Measurements from ENCODE around the gene BCAT1.

The BCAT1 gene

DNA sequence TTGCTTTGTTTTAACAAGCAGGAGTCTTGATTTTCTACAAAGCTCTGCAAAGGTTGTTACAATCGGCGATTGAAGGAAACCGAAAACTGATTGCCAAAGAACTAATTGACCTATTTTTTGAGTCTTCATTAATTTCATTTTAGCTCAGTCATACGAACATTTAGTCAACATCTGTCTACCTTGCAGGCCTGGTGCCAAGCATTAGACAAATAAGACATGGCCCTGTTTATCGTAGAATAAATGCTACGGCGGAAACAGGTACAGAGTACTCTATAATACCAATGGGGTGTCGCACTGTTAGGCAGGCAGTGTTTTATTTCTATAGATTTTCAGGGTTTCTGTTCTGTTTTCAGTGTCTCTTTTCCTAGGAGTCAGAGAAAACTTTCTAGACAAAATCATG is 171.5 kb downstream of the BCAT1 start:
- Histone ChIP-seq H3K36me3 (ENCODE audit: control insufficient read depth, insufficient read depth, low read length) (no peaks in the 10 kb centered on the region), H3K27ac (ENCODE audit: insufficient read depth, low read length, poor library complexity, severe bottlenecking) (no peak overlapping the region), H3K4me3 (ENCODE audit: insufficient read depth, low read depth, low read length, poor library complexity, severe bottlenecking) (no peak overlapping the region), H3K27me3 (replicated peaks; ENCODE audit: control insufficient read depth, insufficient read depth, low read length, poor library complexity, severe bottlenecking) (no peaks in the 10 kb centered on the region), H3K4me1 (ENCODE audit: control insufficient read depth, insufficient read depth, low read length, poor library complexity, severe bottlenecking) (no peaks in the 10 kb centered on the region), H3K9me3 (ENCODE audit: control insufficient read depth, low read length) (no peaks in the 10 kb centered on the region)
- no peak for DNase-seq

DNA sequence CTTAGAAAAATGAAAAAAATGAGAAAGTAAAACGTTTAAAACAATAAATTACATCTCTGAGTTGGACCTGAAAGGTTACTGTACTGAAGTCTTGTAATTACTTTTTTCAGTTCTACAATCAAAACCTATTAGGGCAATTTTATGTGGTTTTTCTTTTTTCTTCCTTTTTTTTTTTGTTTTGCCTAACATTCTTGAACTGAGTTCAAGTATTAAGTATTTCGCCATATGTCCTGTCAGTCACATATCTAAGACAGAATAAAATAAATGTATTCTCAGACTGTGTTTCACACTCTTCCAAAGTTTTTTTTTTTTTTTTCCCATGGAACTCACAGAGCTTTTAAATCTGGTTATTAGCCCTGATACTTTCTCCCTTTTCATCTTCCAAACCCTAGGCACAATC is 172.0 kb downstream of the BCAT1 start:
- no peaks in the 10 kb centered on the region for H3K36me3 ChIP-seq (ENCODE audit: control insufficient read depth, insufficient read depth, low read length)
- no peaks in the 10 kb centered on the region for H3K27me3 ChIP-seq (replicated peaks; ENCODE audit: control insufficient read depth, insufficient read depth, low read length, poor library complexity, severe bottlenecking)
- no peak overlapping the region for H3K4me3 ChIP-seq (ENCODE audit: insufficient read depth, low read depth, low read length, poor library complexity, severe bottlenecking)
- H3K27ac ChIP-seq (ENCODE audit: insufficient read depth, low read length, poor library complexity, severe bottlenecking), result no peak overlapping the region
- H3K4me1 ChIP-seq (ENCODE audit: control insufficient read depth, insufficient read depth, low read length, poor library complexity, severe bottlenecking), result no peaks in the 10 kb centered on the region
- H3K9me3 ChIP-seq (ENCODE audit: control insufficient read depth, low read length), result no peaks in the 10 kb centered on the region
- DNase-seq, result no peak

DNA sequence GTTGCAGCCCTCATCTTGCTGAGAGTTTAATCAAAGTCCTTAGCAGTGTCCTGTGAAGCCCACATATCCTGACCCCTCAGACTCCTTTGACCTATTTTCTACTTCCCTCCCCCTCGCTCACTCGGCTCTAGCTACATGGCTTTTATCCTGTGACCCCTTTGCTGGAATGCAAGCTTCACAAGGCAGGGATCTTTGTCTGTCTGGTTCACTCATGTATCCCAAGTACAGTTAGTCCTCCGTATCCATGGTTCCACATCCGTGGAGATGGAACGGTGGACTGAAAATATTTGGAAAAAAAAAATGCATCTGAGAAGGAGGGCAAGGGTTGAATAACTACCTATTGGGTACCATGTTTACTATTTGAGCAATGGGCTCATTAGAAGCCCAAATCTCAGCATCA is 173.8 kb downstream of the BCAT1 start:
- DNase-seq, result no peak
- no peaks in the 10 kb centered on the region for H3K36me3 ChIP-seq (ENCODE audit: control insufficient read depth, insufficient read depth, low read length)
- no peaks in the 10 kb centered on the region for H3K27me3 ChIP-seq (replicated peaks; ENCODE audit: control insufficient read depth, insufficient read depth, low read length, poor library complexity, severe bottlenecking)
- H3K9me3 ChIP-seq (ENCODE audit: control insufficient read depth, low read length), result no peaks in the 10 kb centered on the region
- H3K27ac ChIP-seq (ENCODE audit: insufficient read depth, low read length, poor library complexity, severe bottlenecking), result no peak overlapping the region
- H3K4me3 ChIP-seq (ENCODE audit: insufficient read depth, low read depth, low read length, poor library complexity, severe bottlenecking), result no peak overlapping the region
- H3K4me1 ChIP-seq (ENCODE audit: control insufficient read depth, insufficient read depth, low read length, poor library complexity, severe bottlenecking), result no peaks in the 10 kb centered on the region

DNA sequence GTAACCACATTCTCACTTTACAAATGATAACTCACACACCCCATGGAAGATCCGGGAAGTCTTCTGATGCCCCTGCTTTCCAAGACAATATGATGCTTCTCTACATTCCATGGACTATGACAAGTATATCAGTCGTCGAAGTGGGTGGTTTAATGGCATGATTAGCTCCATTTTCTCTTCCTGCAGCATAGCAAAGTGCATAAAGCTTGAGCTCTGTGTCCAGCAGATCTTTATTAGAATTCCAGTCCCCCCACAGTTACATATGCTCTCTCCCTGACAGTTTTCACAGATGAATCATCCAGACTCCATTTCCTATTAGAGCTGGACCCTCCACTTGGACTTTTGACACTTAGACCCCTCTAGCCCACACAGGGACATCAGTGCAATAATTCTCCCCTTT is 174.9 kb downstream of the BCAT1 start:
- no peak for DNase-seq
- Histone ChIP-seq H3K27ac (ENCODE audit: insufficient read depth, low read length, poor library complexity, severe bottlenecking) (no peak overlapping the region), H3K4me1 (ENCODE audit: control insufficient read depth, insufficient read depth, low read length, poor library complexity, severe bottlenecking) (no peaks in the 10 kb centered on the region), H3K9me3 (ENCODE audit: control insufficient read depth, low read length) (no peaks in the 10 kb centered on the region), H3K27me3 (replicated peaks; ENCODE audit: control insufficient read depth, insufficient read depth, low read length, poor library complexity, severe bottlenecking) (no peaks in the 10 kb centered on the region), H3K36me3 (ENCODE audit: control insufficient read depth, insufficient read depth, low read length) (no peaks in the 10 kb centered on the region), H3K4me3 (ENCODE audit: insufficient read depth, low read depth, low read length, poor library complexity, severe bottlenecking) (no peak overlapping the region)

DNA sequence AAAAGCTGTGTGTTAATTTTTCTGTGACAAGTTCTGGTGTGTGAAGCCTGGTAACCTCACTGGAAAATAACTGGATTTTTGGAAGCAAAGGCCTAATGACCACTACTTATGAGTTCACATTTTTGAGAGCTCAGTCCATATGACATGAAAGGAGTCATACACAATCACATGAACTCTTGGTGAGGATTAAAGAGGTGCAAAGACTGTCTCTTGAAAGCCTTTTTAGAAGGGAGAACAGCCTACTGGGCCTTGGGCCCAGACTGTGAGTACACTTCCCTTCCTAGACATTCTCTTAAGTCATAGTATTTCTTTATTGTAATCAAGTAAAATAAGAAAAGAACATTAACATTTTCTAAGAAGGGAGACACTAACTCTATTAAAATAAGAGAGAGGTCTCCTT is 176.1 kb downstream of the BCAT1 start:
- Histone ChIP-seq H3K4me1 (ENCODE audit: control insufficient read depth, insufficient read depth, low read length, poor library complexity, severe bottlenecking) (no peaks in the 10 kb centered on the region), H3K9me3 (ENCODE audit: control insufficient read depth, low read length) (no peaks in the 10 kb centered on the region), H3K36me3 (ENCODE audit: control insufficient read depth, insufficient read depth, low read length) (no peaks in the 10 kb centered on the region), H3K4me3 (ENCODE audit: insufficient read depth, low read depth, low read length, poor library complexity, severe bottlenecking) (no peak overlapping the region), H3K27ac (ENCODE audit: insufficient read depth, low read length, poor library complexity, severe bottlenecking) (no peak overlapping the region), H3K27me3 (replicated peaks; ENCODE audit: control insufficient read depth, insufficient read depth, low read length, poor library complexity, severe bottlenecking) (no peaks in the 10 kb centered on the region)
- no peak for DNase-seq

DNA sequence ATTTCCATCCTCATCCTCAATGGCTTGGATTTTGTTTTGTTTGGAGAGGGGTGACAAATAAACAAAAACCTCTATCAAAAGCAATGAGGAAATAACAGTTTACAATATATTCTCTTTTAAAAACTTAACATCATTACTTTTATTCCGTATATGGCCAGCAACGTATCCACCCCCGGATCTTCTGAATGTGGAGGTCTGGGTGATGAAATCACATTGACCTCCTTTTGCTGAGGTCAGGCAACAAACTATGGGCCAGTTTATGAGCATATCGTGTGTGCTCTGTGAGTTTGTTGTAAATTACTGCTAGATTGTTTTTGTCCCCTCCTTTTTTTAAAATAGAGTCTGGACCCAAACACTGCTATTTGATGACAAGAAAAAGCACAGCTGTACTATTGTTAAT is 178.1 kb downstream of the BCAT1 start:
- Histone ChIP-seq H3K27me3 (replicated peaks; ENCODE audit: control insufficient read depth, insufficient read depth, low read length, poor library complexity, severe bottlenecking) (no peaks in the 10 kb centered on the region), H3K27ac (ENCODE audit: insufficient read depth, low read length, poor library complexity, severe bottlenecking) (no peak overlapping the region), H3K9me3 (ENCODE audit: control insufficient read depth, low read length) (no peaks in the 10 kb centered on the region), H3K4me1 (ENCODE audit: control insufficient read depth, insufficient read depth, low read length, poor library complexity, severe bottlenecking) (no peaks in the 10 kb centered on the region), H3K36me3 (ENCODE audit: control insufficient read depth, insufficient read depth, low read length) (no peaks in the 10 kb centered on the region), H3K4me3 (ENCODE audit: insufficient read depth, low read depth, low read length, poor library complexity, severe bottlenecking) (no peak overlapping the region)
- no peak for DNase-seq

DNA sequence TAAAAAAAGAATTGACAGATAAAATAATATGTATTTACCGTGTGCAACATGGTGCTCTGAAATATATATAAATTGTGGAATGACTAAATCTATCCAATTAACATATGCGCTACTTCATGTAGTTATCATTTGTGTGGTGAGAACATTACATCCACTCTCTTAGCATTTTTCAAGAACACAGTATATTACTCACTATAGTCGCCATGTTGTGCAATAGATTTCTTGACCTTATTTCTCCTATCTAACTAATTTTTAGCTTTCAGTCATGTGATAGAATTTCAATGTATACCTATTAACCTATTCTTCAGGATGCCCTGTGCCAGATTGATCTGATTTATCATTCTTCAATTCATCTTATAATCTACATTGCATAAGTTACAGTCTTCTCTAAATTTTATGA is 178.6 kb downstream of the BCAT1 start:
- Histone ChIP-seq H3K27ac (ENCODE audit: insufficient read depth, low read length, poor library complexity, severe bottlenecking) (no peak overlapping the region), H3K27me3 (replicated peaks; ENCODE audit: control insufficient read depth, insufficient read depth, low read length, poor library complexity, severe bottlenecking) (no peaks in the 10 kb centered on the region), H3K4me1 (ENCODE audit: control insufficient read depth, insufficient read depth, low read length, poor library complexity, severe bottlenecking) (no peaks in the 10 kb centered on the region), H3K4me3 (ENCODE audit: insufficient read depth, low read depth, low read length, poor library complexity, severe bottlenecking) (no peak overlapping the region), H3K36me3 (ENCODE audit: control insufficient read depth, insufficient read depth, low read length) (no peaks in the 10 kb centered on the region), H3K9me3 (ENCODE audit: control insufficient read depth, low read length) (no peaks in the 10 kb centered on the region)
- DNase-seq, result no peak

DNA sequence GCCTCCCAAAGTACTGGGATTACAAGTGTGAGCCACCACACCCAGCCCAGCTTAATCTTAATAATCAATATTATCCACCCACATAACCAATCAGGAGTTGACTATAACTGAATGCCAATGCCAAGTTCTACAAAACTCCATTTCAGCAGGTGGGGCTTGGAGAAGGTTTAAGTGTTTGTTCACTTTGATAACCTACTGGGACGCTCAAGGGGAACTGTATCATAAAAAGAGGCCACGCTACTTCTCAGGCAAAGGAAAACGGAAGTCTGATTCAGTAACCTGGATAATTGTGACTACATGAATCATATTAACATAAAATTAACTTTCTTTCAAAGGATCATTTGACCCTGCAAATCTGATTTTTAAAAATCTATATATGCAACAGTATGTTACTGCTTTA is 179.2 kb downstream of the BCAT1 start:
- Histone ChIP-seq H3K27ac (ENCODE audit: insufficient read depth, low read length, poor library complexity, severe bottlenecking) (no peak overlapping the region), H3K27me3 (replicated peaks; ENCODE audit: control insufficient read depth, insufficient read depth, low read length, poor library complexity, severe bottlenecking) (no peaks in the 10 kb centered on the region), H3K36me3 (ENCODE audit: control insufficient read depth, insufficient read depth, low read length) (no peaks in the 10 kb centered on the region), H3K4me3 (ENCODE audit: insufficient read depth, low read depth, low read length, poor library complexity, severe bottlenecking) (no peak overlapping the region), H3K4me1 (ENCODE audit: control insufficient read depth, insufficient read depth, low read length, poor library complexity, severe bottlenecking) (no peaks in the 10 kb centered on the region), H3K9me3 (ENCODE audit: control insufficient read depth, low read length) (no peaks in the 10 kb centered on the region)
- DNase-seq, result no peak

DNA sequence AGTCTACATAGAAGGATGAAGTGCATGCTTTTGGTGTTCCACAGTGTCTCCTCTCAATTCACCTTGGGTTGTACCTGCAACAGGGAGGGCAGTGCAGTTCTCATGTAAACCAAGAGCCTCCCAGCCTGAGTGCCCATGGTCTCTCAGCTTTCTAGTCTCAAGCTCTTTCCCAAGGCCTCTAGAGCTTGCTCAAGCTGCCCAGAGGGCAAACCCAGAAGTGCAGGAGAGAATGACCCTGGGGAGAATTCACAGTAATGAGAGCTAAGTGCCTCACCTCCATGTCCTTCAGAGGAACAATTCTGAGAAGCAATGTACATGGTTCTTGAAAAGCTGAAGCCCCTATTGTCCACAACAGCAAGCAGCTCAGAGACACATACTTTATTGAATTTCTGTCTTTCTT is 180.5 kb downstream of the BCAT1 start:
- no peaks in the 10 kb centered on the region for H3K27me3 ChIP-seq (replicated peaks; ENCODE audit: control insufficient read depth, insufficient read depth, low read length, poor library complexity, severe bottlenecking)
- H3K27ac ChIP-seq (ENCODE audit: insufficient read depth, low read length, poor library complexity, severe bottlenecking), result no peak overlapping the region
- no peaks in the 10 kb centered on the region for H3K36me3 ChIP-seq (ENCODE audit: control insufficient read depth, insufficient read depth, low read length)
- no peak for DNase-seq
- H3K9me3 ChIP-seq (ENCODE audit: control insufficient read depth, low read length), result no peaks in the 10 kb centered on the region
- no peak overlapping the region for H3K4me3 ChIP-seq (ENCODE audit: insufficient read depth, low read depth, low read length, poor library complexity, severe bottlenecking)
- no peaks in the 10 kb centered on the region for H3K4me1 ChIP-seq (ENCODE audit: control insufficient read depth, insufficient read depth, low read length, poor library complexity, severe bottlenecking)

DNA sequence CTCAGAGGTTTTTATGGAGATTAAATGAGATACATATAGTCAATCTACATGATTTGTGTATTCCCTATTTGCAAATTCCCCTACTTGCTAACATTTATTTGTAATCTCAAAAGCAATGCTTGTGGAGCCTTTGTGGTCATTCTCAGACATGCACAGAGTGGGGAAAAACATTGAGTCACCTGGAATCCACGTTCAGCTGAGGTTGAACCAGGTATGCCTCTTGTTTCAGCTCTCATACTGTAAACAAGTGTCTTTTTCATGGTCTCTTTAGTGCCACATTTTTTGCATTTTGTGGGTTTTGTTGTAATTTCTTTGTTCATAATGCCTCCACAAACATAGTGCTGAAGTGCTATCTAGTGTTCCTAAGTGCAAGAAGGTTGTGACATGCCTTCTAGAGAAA is 181.9 kb downstream of the BCAT1 start:
- H3K4me1 ChIP-seq (ENCODE audit: control insufficient read depth, insufficient read depth, low read length, poor library complexity, severe bottlenecking), result no peaks in the 10 kb centered on the region
- no peaks in the 10 kb centered on the region for H3K36me3 ChIP-seq (ENCODE audit: control insufficient read depth, insufficient read depth, low read length)
- no peaks in the 10 kb centered on the region for H3K27me3 ChIP-seq (replicated peaks; ENCODE audit: control insufficient read depth, insufficient read depth, low read length, poor library complexity, severe bottlenecking)
- no peak overlapping the region for H3K27ac ChIP-seq (ENCODE audit: insufficient read depth, low read length, poor library complexity, severe bottlenecking)
- H3K4me3 ChIP-seq (ENCODE audit: insufficient read depth, low read depth, low read length, poor library complexity, severe bottlenecking), result no peak overlapping the region
- DNase-seq, result no peak
- H3K9me3 ChIP-seq (ENCODE audit: control insufficient read depth, low read length), result no peaks in the 10 kb centered on the region

DNA sequence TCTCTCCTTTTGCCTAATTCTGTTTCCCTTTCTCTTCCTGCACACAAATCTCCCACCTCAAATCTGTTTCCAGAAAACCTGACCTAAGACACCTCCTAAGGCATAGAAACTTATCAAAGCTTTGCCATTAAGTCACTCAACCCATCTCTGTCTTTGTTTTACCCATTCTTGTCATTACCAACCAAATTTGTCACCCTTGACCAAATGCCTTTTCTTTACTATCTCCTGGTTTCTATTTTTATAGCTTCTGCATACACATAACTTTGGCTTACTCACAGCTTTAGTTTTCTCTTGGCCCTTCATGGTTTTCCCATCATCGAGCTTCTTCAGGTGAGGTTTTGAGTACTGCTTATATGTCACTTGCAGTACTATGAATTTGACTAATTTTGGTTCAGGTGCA is 184.2 kb downstream of the BCAT1 start:
- no peaks in the 10 kb centered on the region for H3K36me3 ChIP-seq (ENCODE audit: control insufficient read depth, insufficient read depth, low read length)
- no peak for DNase-seq
- H3K4me1 ChIP-seq (ENCODE audit: control insufficient read depth, insufficient read depth, low read length, poor library complexity, severe bottlenecking), result no peaks in the 10 kb centered on the region
- no peaks in the 10 kb centered on the region for H3K9me3 ChIP-seq (ENCODE audit: control insufficient read depth, low read length)
- no peak overlapping the region for H3K4me3 ChIP-seq (ENCODE audit: insufficient read depth, low read depth, low read length, poor library complexity, severe bottlenecking)
- H3K27me3 ChIP-seq (replicated peaks; ENCODE audit: control insufficient read depth, insufficient read depth, low read length, poor library complexity, severe bottlenecking), result no peaks in the 10 kb centered on the region
- H3K27ac ChIP-seq (ENCODE audit: insufficient read depth, low read length, poor library complexity, severe bottlenecking), result no peak overlapping the region

Data from effector memory CD4-positive, alpha-beta T cell (primary cell).